Iris pigment epithelial cell (primary cell): ENCODE results near the gene TERT.
"Not testable (repeated sequence)": the region's sequence is repeated elsewhere in the genome, so short reads cannot be mapped to it uniquely, and the experiment has no call there.

Experiments
- DNase-seq: peaks from one replicate; pipeline ENCODE4 v3.0.0-alpha.2; 2011; ENCODE audit warnings: low read depth

Gene TERT

GRCh38 chr5:1330847-1331831 lies 36.3 kb upstream of the TERT start:
- no peak for DNase-seq

- no peak for DNase-seq
Measured at GRCh38 chr5:1330146-1330846, 35.4 kb upstream of the TERT start.

- DNase-seq = no peak
Measured at GRCh38 chr5:1329111-1329579, 34.3 kb upstream of the TERT start.

- peak; percentile 16 for DNase-seq
Measured at GRCh38 chr5:1328237-1329110, 33.6 kb upstream of the TERT start.

- DNase-seq = peak; percentile 34
Measured at GRCh38 chr5:1326901-1327756, 32.3 kb upstream of the TERT start.

- DNase-seq = not testable (repeated sequence)
Measured at GRCh38 chr5:1326532-1326875, 31.6 kb upstream of the TERT start.

GRCh38 chr5:1325870-1326531 lies 31.1 kb upstream of the TERT start:
- DNase-seq = no peak

GRCh38 chr5:1325191-1325741 lies 30.4 kb upstream of the TERT start:
- no peak for DNase-seq

- no peak for DNase-seq
Measured at GRCh38 chr5:1324719-1325190, 29.9 kb upstream of the TERT start.

- DNase-seq = no peak
Measured at GRCh38 chr5:1324301-1324700, 29.4 kb upstream of the TERT start.

GRCh38 chr5:1323803-1324173 lies 28.9 kb upstream of the TERT start:
- no peak for DNase-seq

- no peak for DNase-seq
Measured at GRCh38 chr5:1322955-1323802, 28.3 kb upstream of the TERT start.

- DNase-seq = no peak
Measured at GRCh38 chr5:1322036-1322900, 27.4 kb upstream of the TERT start.

GRCh38 chr5:1321576-1321975 lies 26.7 kb upstream of the TERT start:
- DNase-seq = no peak

- DNase-seq = no peak
Measured at GRCh38 chr5:1320436-1321344, 25.8 kb upstream of the TERT start.

GRCh38 chr5:1319436-1320256 lies 24.8 kb upstream of the TERT start:
- DNase-seq = no peak
